Pulmonary artery endothelial cell (primary cell): Measurements from ENCODE around the gene UBTD1. TPM values are rescaled to one million over a fixed set of nuclear protein-coding genes. Genes with fewer than 3 reads are reported as not detected.
"Not testable (repeated sequence)": the region's sequence is repeated elsewhere in the genome, so short reads cannot be mapped to it uniquely, and the experiment has no call there.

Experiments used
- DNase-seq: peaks from one replicate; pipeline ENCODE4 v3.0.0-alpha.2; 2011; ENCODE audit warnings: low read depth, low spot score
- total RNA-seq: library from RNA; depleted of rRNA; stranded (reverse); fragments of >200 nt; gene quantifications from 2 replicates; pipeline ENCODE4 v1.2.3, GENCODE V29; 2014

Gene UBTD1, protein sequence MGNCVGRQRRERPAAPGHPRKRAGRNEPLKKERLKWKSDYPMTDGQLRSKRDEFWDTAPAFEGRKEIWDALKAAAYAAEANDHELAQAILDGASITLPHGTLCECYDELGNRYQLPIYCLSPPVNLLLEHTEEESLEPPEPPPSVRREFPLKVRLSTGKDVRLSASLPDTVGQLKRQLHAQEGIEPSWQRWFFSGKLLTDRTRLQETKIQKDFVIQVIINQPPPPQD
- total RNA-seq = 41.4 and 58.4 TPM in 2 replicates

DNA sequence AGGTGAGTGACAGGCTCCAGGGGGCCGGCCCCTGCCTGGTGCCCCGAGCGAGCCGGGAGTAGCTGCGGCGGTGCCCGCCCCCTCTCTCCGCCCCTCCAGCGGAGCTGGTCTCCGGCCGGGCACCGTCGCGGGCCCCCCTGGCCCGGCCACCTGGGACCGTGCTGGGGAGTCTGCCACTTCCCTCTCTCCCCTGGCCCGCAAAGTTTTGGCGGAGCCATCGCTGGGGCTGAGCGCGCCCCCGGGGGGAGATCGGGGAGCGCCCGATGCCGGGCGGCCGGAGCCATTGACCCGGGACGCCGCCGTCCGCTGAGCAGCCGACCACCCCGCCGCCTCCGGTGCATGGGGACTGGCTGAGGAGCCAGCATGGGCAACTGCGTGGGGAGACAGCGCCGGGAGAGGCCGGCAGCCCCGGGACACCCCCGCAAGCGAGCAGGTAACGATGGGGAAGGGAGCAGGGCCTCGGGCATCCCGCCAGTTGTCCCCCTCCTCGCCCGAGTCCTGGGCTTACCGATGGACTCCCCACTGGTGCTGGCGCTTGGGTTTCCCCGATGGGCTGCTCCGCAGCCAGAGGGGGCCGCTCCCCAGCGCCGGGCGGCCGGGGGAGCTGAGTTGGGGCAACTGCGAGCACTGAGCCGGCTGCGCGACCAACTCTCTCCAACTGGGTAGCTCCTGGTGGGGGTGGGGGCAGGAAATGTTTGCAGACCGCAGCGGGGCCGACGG, at the start of gene UBTD1:
UBTD1 (plus strand) TSS at position 84 of the 720 bp plus-strand sequence; CDS start at position 364, 280 bp downstream.
- no peak for DNase-seq

DNA sequence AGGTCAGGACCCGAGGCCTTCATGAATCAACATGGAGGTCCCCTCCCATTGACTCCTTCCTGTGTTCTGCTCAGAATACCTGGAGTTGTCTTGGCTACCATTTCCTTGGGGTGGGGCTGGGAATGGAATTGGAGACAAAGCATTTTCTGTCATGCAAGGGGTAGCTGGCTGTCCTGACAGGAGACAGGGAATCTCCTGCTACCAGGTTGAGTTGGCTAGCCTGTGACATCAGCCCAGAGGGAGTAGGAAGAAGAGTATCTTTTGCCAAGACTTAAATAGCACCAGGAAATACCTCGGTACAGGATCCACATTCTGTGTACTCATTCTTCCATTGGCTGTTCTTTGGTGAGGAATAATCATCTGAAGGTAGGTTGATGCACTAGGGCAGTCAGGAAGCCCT, 47.9 kb upstream of the UBTD1 start:
- DNase-seq = no peak

DNA sequence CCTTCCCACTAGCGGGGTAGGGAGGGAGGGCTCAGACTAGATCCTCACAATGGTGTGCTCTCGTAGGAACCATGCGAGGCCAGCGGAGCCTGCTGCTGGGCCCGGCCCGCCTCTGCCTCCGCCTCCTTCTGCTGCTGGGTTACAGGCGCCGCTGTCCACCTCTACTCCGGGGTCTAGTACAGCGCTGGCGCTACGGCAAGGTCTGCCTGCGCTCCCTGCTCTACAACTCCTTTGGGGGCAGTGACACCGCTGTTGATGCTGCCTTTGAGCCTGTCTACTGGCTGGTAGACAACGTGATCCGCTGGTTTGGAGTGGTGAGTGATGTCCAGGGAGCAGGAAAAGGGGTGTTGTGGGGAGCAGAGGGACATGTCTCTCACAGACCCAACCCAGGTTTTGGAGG, 47.1 kb upstream of the UBTD1 start:
- no peak for DNase-seq

DNA sequence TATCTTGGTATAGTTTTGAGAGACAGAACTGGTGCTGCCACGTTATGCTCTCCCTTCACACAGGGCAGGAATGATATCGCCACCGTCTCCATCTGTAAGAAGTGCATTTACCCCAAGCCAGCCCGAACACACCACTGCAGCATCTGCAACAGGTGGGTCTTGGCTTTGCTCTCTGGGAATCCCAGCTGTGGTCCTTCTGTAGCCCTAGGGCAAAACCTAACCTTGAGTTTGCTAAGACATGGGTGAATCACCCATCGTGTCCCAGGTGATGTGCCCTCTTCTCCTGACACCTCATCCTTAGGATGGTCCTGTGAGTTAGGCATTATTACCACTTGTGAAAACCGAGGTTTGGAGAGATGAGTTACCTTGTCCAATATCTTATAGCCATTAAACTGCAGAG, 46.4 kb upstream of the UBTD1 start:
- no peak for DNase-seq

DNA sequence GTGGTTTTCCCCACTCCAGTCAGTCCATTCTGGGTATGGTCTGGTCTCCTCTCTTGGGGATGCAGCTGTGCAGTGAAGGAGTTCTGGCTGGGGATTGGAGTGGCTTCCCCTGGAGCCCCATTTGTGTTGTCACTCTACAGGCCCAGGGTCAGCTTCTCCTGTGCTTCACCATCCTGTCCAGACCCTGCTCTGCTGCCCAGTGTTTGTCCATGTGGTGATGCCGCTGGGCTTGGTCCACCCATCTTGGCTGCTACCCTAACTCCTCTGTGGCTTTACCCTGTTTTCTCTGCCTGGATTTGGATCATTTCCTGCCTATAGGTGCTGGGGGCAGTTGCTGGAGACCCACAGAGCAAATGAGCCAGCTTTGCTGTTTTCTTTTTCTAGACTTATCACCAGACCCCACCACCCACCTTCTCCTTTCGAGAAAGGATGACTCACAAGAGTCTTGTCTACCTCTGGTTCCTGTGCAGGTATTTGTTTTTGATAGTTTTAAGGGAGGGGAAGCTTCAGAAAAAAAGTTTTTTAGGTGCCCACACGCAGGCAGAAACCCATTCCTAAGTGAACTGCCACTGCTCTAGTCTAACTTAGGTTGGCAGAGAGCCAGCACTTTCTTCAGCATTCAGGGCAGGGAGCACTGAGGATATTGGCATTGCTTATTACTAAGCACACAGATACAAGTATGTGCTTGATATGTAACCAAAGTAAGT, 44.2 kb upstream of the UBTD1 start:
- DNase-seq = no peak

DNA sequence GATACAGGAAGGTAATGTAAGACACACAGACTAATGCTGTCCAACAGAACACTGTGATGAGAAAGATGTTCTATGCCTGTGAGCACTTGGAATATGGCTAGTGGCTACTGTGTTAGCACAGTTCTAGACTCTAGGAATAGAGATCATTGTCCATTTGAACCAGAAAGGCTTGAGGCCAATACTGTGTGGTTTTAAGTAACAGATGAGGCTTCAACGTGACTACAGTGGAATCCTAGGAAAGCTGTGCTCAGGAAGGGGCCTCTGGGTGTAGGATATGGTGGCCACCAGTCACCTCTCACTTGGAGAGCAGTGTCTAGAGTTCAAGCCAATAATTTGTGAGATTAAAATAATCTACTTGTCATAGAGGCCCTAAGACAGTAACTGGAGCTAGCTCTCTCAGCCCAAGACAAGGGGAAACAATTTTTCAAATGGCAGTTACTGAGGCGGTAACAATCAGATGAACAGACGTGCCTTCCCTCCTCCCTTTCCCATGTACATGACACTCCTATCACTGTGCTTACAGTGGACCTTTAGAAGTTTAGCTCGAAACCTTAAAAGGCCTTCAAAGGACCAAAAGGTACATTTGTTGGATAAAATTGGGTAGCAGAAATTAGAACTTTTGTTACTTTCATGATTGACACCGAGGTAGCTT, 42.6 kb upstream of the UBTD1 start:
- DNase-seq = no peak

DNA sequence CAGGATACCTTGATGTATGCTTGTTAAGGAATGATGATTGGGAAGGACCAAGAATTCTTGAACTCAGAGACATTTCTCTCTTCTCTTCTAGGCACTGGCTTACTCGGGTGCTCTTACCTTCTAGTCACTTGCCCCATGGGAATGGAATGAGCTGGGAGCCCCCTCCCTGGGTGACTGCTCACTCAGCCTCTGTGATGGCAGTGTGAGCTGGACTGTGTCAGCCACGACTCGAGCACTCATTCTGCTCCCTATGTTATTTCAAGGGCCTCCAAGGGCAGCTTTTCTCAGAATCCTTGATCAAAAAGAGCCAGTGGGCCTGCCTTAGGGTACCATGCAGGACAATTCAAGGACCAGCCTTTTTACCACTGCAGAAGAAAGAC, 42.0 kb upstream of the UBTD1 start:
- DNase-seq = no peak

DNA sequence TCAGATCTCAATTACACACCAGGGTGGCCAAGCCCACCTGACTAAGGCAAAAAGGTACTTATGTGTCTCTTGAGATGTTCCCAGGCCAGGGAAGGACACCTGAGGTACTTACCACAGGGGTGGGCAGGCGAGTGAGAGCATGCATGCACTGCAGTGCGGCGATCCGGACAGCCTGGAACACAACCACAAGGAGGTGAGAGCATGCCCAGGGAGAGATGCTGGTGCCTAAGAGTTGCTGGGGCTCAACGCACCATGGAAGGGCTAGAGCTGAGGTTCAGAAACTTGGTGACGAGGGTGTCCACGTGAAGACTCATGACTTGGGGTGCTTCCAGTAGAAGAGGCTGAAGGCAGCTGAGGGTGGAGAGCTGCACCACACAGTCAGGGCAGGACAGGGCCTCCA, 39.6 kb upstream of the UBTD1 start:
- DNase-seq = no peak

DNA sequence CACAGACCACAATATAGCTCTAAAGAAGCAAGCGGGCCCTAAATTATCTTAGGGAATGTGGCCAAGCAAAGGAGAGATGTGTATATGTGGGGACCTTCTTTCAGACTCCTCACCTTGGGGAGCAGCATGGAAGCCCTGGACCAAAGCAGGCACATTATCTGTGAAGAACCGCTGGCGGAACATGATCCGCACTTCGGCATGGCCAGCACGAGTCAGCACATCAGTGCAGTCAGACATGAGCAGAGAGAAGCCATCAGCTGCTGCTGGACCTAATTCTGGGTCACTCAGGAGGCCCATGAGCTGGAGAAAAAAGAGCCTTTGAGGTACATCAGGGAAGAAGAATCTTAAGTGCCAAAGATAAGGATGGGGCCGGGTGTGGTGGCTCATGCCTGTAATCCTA, 38.8 kb upstream of the UBTD1 start:
- no peak for DNase-seq

DNA sequence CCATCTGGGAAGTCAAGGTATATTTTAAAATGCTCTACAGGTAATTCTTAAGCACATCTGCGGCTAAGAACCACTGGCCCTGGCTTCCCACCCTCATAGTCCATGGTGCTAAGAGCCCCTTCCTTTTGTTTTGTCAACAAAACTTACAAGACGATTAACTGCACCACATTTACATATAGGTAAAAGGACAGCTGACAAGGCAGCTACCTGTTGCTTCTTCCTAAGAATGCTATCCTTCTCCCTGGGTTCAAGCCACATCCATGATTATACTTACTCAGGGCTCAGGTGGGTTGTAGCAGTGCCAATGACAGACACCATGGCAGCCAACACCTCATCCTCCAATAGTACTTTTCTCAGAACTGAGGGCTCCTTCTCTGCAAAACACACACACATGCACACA, 36.4 kb upstream of the UBTD1 start:
- DNase-seq = no peak

DNA sequence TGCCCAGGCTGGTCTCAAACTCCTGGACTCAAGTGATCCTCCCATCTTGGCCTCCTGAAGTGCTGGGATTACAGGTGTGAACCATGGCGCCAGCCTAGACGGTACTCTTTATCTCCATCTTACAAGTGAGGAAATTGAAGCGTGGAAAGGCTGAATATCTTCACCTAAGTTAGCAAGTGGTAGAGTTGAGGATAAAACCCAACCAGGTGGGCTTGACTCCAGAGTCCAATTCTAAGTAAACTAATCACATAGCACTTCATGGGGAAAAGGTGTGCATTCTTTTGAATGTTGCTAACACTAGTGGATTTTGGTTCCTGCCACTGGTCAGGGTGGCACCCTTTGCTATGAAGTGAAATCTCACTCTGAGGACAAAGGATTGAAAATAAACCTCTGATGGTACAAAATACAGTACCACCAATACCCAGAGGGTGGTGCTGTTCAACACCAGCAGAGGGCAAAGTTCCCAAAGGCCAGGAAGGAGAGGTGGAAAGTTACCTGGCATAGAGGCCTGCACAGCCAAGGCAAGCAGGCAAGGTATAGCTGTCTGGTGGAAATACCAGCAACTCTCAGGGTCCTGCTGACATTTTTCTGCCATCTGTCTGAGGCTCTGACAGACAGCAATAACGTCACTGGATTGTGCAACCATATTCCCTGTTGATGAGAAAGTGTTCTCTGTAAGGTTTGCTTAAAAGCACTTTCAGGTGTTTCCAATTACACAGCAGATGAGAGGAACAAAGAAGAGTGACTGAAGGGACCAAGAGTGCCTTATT, 35.2 kb upstream of the UBTD1 start:
- DNase-seq = no peak

DNA sequence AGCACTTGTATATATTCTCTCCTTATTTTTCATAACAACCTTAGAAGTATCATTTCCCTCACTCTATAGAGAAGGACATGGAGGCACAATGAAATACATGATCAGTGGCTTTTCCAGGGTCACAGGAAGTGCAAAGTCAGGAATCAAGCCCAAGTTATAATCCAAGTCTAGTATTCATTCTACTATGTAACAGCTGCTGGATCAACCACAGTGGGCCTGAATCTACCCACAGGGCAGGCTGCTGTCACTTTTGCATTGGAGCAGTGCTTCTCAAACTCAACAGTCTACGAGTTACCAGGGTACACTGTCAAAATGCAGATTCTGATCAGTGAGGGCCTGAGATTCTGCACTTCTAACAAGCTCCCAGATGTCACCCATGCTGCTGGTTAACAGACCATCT, 34.5 kb upstream of the UBTD1 start:
- no peak for DNase-seq

DNA sequence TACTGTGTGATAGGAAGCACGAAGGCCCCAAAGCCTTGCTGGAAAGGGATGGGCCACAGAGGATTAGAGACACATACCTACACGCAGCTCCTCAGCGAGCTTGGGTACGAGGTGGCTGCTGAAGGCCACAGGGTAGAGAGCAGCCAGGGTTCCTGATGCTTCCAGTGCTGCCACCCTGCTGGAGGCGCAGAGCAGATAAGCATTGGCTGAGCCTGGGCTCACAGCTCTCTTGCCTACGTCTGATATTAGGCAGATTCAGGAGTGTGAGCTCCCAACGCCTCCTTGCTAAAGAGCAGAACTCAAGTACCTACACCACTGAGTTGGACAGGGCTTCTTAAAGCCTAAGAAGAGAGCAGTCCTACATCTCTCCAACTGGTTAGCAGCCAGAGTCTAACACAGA, 32.7 kb upstream of the UBTD1 start:
- no peak for DNase-seq

DNA sequence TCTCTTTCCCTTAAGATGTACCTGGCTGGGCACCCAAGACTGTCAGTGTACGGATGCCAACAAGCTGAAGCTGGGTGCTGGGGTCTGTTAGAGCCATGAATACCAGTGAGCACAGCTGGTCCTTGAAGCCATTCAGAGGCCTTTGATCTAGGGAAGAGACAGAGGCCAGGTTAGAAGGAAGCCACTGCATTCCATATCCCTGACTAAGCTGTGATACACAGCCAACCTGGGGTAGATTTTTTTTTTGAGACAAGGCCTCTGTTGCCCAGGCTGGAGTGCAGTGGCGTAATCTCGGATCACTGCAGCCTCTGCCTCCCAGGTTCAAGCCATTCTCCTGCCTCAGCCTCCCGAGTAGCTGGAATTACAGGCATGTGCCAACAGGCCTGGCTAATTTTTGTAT, 32.0 kb upstream of the UBTD1 start:
- no peak for DNase-seq

DNA sequence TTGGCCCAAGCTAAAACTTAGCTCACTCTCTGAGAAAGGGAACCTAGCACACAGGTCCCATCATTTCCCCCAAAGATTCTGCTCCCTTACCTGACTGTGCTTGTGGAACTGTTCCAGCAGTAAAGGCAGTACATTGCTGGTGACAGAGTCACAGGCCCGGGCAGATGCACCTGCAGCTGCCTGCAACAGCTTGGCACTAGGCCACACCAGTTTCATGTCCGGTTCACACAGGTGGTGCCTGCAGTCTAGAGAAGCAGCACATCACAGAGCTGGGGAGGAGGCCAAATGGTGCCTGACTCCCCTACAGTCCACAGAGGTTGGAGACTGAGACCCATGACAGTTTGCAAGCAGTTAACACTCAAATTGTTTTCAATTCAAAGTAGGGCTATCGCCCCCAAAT, 30.6 kb upstream of the UBTD1 start:
- no peak for DNase-seq

DNA sequence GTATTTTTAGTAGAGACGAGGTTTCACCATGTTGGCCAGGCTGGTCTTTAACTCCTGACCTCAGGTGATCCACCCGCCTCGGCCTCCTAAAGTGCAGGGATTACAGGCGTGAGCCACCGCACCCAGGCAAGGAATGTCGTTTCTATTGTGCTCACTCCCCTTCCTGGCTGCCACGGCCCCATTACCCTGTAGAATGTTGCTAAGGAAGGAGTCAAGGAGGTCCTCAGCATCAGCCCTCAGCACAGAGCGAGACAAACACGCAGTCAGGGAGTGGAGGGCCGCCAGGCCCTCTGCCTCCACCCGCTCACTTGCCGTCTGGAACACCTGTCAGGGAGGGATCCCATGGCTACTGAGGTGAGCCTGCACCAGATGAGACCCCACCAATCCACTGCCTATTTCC, 29.9 kb upstream of the UBTD1 start:
- DNase-seq = not testable (repeated sequence)

DNA sequence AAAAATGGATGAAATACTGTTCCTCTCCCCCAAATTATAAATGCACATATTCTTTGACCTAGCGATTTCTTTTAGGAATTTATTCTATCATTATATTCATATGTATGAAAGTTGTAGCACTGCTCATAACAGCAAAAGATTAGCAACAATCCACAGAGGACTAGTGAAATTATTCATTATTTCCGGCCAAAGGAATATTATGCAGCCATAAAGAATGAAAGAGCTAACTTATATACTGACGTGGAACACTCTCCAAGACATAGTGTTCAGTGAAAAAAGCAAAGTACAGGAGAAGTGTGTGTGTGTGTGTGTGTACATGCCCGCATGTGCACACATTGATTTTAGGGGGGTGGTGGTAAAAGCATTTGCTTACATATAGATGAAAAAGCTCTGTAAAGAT, 23.8 kb upstream of the UBTD1 start:
- no peak for DNase-seq

DNA sequence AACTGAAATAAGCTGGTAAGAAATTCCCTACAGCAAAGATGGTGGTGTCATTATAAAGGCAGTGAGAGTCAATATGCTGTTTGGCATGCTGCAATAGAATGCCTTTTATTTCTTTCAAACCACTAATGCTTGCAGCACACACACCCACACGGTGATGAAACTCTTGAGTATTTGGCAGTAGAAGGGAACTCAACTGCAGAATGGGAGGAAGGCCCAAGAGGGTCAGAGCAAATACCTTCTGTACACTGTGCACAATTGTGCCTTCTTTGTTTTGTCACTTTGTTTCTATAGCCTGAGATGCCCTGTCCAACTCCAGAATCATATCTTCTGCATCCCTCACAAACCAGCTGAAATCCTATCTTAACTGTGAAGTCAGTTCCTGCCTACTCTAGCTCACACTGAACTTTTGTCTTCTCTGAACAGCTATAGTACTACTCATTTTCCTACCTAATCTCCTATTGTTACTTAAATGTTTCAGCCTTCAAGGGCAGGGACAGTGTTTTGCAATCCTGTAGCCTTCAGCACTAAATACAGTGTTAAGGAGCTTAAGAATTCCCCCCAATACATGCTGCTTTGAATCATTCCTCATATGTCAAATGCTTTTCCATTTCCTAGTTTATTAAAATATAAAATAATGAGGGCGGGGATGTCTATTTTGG, 22.7 kb upstream of the UBTD1 start:
- no peak for DNase-seq

DNA sequence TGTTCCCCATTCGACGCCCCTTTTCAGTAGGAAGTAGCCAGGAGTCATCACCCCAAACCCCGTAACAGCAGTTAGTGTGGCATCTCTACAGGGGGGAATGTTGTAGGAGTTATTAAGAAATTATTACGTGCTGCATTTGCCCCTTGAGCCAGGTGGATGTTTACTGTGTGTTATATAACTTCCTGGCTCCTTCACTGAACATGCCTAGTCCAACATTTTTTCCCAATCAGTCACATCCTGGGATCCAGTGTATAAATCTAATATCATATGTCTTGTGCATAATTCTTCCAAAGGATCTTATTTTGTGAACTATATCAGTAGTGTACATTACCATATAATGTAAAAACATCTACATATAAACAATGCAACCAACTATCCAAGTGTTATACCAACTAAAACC, 19.3 kb upstream of the UBTD1 start:
- not testable (repeated sequence) for DNase-seq

DNA sequence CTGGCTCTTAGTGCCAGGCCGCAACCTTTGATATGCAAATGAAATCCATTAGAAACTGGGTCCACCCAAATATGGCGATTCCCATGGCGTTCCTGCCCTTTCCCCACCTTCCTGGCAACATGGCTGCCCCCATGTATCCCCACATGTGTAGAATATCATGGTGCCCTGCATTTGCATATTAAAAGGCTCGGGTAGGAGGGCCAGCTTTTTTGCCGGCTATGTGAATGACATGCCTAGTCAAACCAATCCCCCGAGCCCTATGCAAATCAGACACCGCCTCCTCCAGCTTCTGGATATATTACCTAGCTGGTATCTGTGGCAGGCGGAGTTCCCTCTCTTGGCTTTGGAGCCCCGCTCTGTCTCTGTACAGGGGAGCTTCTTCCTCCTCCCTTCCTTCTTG, 18.8 kb upstream of the UBTD1 start:
- DNase-seq = no peak

DNA sequence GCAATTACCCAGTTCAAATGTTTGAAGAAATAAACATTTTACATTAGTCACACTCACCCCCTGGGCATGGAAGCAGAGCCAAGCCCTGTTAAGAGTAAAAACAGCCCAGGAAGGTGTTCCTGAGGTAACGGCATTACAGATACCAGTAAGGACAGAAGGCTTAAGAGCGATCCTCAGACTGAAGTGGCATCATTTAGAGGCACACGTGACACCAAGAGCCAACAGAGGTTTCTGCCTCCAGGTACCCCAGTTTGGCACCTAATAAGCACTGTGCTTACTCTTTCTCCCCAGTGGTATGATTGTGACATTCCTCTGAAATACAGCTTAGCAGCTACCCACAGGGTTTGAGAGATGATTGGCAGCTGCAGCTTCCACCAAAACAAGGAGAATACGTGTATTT, 17.7 kb upstream of the UBTD1 start:
- no peak for DNase-seq
